Measurements from ENCODE around the gene KREMEN2. TPM values are rescaled to one million over a fixed set of nuclear protein-coding genes. Genes with fewer than 3 reads are reported as not detected.

KREMEN2 gene
- total and polyA plus RNA-seq, 2 of the 13 experiments (the other 11 are each of a cell fraction or from before 2014, with no cell fraction given): 0.48 to 1.2 TPM

DNA sequence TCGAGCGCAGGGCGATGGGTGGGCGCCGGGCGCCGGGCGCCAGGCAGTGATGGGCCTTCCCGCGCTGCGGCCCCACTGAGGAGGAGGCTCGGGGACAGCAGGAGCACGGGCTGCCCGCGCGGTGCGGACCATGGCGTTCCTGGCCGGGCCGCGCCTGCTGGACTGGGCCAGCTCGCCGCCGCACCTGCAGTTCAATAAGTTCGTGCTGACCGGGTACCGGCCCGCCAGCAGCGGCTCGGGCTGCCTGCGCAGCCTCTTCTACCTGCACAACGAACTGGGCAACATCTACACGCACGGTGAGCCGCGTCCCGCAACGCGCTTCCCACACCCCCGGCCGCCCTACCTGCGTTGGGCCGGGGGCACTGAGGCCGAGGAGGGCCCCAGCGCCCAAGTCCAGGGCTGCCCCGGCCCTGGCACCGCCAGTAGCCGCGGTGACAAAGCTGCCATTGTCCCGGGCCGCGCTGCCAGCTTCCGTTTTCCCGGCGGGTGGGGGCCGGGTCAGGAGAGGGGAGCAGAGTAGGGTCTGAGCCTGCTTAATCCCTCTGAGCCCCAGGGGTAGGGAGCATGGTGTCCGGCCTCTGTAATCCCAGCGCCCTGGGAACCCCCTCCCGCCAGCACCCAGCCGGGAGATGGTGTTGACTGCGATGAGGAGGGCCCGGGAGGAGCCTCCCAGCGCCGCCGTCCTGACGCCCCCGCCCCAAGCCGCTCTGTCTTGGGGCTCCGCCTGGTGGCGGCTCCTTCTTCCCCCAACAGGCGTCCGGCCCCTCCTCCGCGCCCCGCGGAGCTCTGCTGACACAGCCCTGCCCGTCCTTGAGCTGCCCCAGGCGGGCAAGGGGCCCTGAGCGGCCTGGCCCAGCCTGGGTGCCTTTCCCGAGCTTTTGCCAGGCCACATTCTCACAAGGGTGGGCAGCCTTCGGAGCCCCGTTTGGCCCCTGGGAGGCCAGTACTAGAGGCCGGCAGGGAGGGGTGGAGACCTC lies 5.8 kb downstream of the KREMEN2 start (continued):
- TF ChIP-seq, protein P1, sequence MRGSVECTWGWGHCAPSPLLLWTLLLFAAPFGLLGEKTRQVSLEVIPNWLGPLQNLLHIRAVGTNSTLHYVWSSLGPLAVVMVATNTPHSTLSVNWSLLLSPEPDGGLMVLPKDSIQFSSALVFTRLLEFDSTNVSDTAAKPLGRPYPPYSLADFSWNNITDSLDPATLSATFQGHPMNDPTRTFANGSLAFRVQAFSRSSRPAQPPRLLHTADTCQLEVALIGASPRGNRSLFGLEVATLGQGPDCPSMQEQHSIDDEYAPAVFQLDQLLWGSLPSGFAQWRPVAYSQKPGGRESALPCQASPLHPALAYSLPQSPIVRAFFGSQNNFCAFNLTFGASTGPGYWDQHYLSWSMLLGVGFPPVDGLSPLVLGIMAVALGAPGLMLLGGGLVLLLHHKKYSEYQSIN (CRISPR knock-in tag; IDR thresholded peaks at IDR 0.05; ENCODE audit: borderline replicate concordance): no peak
- TF ChIP-seq, protein P2, sequence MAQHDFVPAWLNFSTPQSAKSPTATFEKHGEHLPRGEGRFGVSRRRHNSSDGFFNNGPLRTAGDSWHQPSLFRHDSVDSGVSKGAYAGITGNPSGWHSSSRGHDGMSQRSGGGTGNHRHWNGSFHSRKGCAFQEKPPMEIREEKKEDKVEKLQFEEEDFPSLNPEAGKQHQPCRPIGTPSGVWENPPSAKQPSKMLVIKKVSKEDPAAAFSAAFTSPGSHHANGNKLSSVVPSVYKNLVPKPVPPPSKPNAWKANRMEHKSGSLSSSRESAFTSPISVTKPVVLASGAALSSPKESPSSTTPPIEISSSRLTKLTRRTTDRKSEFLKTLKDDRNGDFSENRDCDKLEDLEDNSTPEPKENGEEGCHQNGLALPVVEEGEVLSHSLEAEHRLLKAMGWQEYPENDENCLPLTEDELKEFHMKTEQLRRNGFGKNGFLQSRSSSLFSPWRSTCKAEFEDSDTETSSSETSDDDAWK (CRISPR knock-in tag; IDR thresholded peaks at IDR 0.05): no peak
- TF ChIP-seq, protein P3, sequence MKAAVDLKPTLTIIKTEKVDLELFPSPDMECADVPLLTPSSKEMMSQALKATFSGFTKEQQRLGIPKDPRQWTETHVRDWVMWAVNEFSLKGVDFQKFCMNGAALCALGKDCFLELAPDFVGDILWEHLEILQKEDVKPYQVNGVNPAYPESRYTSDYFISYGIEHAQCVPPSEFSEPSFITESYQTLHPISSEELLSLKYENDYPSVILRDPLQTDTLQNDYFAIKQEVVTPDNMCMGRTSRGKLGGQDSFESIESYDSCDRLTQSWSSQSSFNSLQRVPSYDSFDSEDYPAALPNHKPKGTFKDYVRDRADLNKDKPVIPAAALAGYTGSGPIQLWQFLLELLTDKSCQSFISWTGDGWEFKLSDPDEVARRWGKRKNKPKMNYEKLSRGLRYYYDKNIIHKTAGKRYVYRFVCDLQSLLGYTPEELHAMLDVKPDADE (CRISPR knock-in tag; IDR thresholded peaks at IDR 0.05): no peak
- TF ChIP-seq, protein P4, sequence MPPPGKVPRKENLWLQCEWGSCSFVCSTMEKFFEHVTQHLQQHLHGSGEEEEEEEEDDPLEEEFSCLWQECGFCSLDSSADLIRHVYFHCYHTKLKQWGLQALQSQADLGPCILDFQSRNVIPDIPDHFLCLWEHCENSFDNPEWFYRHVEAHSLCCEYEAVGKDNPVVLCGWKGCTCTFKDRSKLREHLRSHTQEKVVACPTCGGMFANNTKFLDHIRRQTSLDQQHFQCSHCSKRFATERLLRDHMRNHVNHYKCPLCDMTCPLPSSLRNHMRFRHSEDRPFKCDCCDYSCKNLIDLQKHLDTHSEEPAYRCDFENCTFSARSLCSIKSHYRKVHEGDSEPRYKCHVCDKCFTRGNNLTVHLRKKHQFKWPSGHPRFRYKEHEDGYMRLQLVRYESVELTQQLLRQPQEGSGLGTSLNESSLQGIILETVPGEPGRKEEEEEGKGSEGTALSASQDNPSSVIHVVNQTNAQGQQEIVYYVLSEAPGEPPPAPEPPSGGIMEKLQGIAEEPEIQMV (CRISPR knock-in tag; IDR thresholded peaks at IDR 0.05; ENCODE audit: low read depth): no peak
- TF ChIP-seq KDM1A (CRISPR knock-in tag; IDR thresholded peaks at IDR 0.05) (no peak), MATR3 (CRISPR knock-in tag; IDR thresholded peaks at IDR 0.05) (no peak), KLF16 (CRISPR knock-in tag; IDR thresholded peaks at IDR 0.05) (peak in 1 of 2 experiments; percentile 66; a peak in 1 of 4 replicates), ZNF678 (CRISPR knock-in tag; IDR thresholded peaks at IDR 0.05) (no peak), ZNF761 (CRISPR knock-in tag; conservative IDR thresholded peaks at IDR 0.05) (no peak)
- TF ChIP-seq, protein P5, sequence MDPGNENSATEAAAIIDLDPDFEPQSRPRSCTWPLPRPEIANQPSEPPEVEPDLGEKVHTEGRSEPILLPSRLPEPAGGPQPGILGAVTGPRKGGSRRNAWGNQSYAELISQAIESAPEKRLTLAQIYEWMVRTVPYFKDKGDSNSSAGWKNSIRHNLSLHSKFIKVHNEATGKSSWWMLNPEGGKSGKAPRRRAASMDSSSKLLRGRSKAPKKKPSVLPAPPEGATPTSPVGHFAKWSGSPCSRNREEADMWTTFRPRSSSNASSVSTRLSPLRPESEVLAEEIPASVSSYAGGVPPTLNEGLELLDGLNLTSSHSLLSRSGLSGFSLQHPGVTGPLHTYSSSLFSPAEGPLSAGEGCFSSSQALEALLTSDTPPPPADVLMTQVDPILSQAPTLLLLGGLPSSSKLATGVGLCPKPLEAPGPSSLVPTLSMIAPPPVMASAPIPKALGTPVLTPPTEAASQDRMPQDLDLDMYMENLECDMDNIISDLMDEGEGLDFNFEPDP (CRISPR knock-in tag; conservative IDR thresholded peaks at IDR 0.05): 0 out of 2 replicates have a peak, but pooled peaks have one; percentile 87
- TF ChIP-seq, protein P6, sequence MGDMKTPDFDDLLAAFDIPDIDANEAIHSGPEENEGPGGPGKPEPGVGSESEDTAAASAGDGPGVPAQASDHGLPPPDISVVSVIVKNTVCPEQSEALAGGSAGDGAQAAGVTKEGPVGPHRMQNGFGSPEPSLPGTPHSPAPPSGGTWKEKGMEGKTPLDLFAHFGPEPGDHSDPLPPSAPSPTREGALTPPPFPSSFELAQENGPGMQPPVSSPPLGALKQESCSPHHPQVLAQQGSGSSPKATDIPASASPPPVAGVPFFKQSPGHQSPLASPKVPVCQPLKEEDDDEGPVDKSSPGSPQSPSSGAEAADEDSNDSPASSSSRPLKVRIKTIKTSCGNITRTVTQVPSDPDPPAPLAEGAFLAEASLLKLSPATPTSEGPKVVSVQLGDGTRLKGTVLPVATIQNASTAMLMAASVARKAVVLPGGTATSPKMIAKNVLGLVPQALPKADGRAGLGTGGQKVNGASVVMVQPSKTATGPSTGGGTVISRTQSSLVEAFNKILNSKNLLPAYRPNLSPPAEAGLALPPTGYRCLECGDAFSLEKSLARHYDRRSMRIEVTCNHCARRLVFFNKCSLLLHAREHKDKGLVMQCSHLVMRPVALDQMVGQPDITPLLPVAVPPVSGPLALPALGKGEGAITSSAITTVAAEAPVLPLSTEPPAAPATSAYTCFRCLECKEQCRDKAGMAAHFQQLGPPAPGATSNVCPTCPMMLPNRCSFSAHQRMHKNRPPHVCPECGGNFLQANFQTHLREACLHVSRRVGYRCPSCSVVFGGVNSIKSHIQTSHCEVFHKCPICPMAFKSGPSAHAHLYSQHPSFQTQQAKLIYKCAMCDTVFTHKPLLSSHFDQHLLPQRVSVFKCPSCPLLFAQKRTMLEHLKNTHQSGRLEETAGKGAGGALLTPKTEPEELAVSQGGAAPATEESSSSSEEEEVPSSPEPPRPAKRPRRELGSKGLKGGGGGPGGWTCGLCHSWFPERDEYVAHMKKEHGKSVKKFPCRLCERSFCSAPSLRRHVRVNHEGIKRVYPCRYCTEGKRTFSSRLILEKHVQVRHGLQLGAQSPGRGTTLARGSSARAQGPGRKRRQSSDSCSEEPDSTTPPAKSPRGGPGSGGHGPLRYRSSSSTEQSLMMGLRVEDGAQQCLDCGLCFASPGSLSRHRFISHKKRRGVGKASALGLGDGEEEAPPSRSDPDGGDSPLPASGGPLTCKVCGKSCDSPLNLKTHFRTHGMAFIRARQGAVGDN (CRISPR knock-in tag; IDR thresholded peaks at IDR 0.05): peak; percentile 71

Measured in HepG2 (cell line).